ENCODE results near the gene LTBP2. TPM values are rescaled to one million over a fixed set of nuclear protein-coding genes. Genes with fewer than 3 reads are reported as not detected.

LTBP2 gene
- total RNA-seq, 2 experiments from 2014 or later, result 0.10 to 0.31 TPM

- intact Hi-C loops (cut with micrococcal nuclease), result no loop called here
- H3K9me3 Mint-ChIP-seq, result no peaks in the 10 kb centered on the region
- no peak overlapping the region for H3K4me3 Mint-ChIP-seq
- peaks cover 10% of the 10 kb centered on the region for H3K27me3 Mint-ChIP-seq
- no peak for DNase-seq
- no peaks in the 10 kb centered on the region for H3K4me1 Mint-ChIP-seq (ENCODE audit: low read depth)
- H3K27ac Mint-ChIP-seq, result no peak overlapping the region
- CTCF ChIA-PET, result interaction anchor here (1.9 kb wide), 1 partner anchor 23 kb away, joined by 8 read pairs; no protein-coding TSS in a partner anchor
- POLR2A ChIA-PET, result no interaction called here
- H3K36me3 Mint-ChIP-seq, result no peaks in the 10 kb centered on the region
These were observed 23.8 kb upstream of the LTBP2 start for GRCh38 chr14:74635847-74636246.

DNA sequence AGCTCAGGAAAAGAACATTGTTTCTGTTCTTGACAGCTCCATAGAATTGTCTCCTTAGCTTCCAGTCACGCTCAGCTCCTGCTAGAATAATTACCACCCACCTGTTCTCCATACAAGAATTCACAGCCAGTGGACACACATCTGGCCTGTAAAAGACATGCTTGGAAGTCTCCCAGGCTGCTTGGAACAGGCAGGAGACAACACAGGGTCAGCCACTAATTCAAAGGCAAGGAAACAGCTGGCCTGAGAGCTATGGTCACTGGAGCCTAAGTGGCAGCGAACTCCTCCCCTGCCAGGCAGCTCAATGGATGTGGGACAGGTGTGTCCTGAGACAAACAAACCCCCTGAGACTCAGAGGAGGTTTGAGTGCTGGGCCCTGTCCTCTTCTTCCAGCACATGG lies 22.9 kb upstream of the LTBP2 start:
- Mint-ChIP-seq H3K9me3 (no peaks in the 10 kb centered on the region), H3K36me3 (no peaks in the 10 kb centered on the region), H3K27ac (no peak overlapping the region), H3K27me3 (peaks cover 3% of the 10 kb centered on the region), H3K4me3 (no peak overlapping the region), H3K4me1 (ENCODE audit: low read depth) (no peaks in the 10 kb centered on the region)
- POLR2A ChIA-PET, result no interaction called here
- CTCF ChIA-PET, result interaction anchor here (0.5 to 1.2 kb wide), 2 partner anchors 17 to 612 kb away, joined by 3 read pairs; no protein-coding TSS in a partner anchor
- intact Hi-C loops (cut with micrococcal nuclease), result no loop called here
- no peak for DNase-seq

DNA sequence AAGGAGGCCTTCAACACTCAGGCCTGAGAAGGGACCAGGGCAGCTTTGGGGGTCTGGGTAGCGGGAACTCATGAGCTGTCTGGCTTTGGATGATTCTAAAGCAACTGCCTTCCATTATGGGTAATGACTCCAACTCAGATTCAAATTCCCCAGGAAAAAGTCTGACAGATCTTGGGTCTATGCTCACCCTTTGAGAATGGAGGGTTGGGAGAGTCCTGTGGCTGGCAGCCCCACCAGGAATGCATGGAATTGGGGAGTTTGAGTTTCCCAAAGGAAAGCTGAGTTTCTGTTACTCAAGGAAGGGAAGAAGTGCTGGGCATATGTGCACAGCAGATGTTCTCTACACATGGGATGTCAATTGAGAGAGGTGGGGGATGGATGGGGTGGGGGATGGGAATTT lies 22.4 kb upstream of the LTBP2 start:
- Mint-ChIP-seq H3K27ac (no peak overlapping the region), H3K4me1 (ENCODE audit: low read depth) (no peaks in the 10 kb centered on the region), H3K36me3 (no peaks in the 10 kb centered on the region), H3K27me3 (peaks cover 3% of the 10 kb centered on the region), H3K4me3 (no peak overlapping the region), H3K9me3 (no peaks in the 10 kb centered on the region)
- DNase-seq, result no peak
- intact Hi-C loops (cut with micrococcal nuclease), result no loop called here
- CTCF ChIA-PET, result interaction anchor here (0.5 to 1.2 kb wide), 2 partner anchors 16 to 613 kb away, joined by 3 read pairs; no protein-coding TSS in a partner anchor
- POLR2A ChIA-PET, result no interaction called here

DNA sequence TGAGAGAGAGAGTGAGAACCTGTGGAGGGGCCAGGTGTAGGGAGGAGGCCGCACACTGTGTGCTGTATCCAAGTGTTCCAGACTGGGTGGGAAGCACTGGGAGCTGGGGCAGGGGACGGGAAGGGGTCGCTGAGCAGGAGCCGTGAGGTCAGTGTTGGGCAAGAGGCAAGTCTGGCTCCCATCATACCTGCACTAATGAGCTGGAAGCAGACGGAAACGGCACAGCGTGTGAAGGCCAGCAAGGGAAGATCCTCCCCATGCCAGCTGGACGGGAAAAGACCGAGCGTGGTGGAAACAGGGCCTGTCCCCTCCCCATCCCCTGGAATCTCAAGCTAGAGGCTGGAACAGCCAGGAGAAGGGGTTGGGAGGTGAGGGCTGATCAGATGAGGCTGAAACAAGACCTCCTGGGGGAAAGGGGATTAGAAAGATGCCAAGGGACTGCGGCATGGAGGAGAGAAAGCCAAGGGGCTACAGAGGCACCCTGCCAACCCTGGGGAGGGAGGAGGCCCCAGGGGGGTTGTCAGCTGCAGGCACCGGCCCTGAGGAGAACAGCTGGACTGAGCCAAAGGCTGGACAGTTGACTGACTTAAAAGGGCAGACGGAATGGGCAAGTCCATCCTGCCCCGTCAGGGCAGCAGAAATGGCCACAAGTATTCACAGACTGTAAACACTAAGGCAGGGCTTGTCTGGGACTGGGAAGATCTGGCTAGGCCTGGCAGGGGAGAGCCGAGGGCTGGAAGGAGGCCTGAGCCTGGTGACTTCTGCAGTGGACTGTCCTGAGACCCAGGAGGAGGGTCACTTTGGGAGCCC lies 19.0 kb upstream of the LTBP2 start:
- intact Hi-C loops (cut with micrococcal nuclease), result no loop called here
- Mint-ChIP-seq H3K27ac (no peak overlapping the region), H3K4me1 (ENCODE audit: low read depth) (no peaks in the 10 kb centered on the region), H3K36me3 (no peaks in the 10 kb centered on the region), H3K9me3 (no peaks in the 10 kb centered on the region), H3K4me3 (no peak overlapping the region), H3K27me3 (no peaks in the 10 kb centered on the region)
- ChIA-PET CTCF (interaction anchor here (0.9 kb wide), 1 partner anchor 19 kb away, joined by 3 read pairs; the partner anchor contains the start of gene LTBP2), POLR2A (no interaction called here)
- no peak for DNase-seq

DNA sequence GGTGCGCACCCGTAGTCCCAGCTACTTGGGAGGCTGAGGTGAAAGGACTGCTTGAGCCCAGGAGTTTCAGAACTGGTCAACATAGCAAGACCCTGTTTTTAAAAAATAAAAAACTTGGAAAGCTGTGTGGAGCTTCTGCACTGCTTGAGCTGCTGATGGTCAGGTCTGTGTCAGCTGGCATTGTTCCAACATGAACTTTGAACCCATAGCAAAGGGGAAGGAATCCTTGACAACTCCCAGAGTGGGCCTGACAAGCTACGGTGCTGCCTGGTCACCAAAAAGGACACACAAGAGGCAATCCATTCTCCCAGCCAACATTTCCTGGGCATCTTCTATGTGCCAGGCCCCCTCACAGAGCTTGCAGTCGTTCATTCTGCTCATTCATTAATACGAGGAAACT lies 16.4 kb upstream of the LTBP2 start:
- H3K36me3 Mint-ChIP-seq, result no peaks in the 10 kb centered on the region
- H3K4me3 Mint-ChIP-seq, result no peak overlapping the region
- no peak overlapping the region for H3K27ac Mint-ChIP-seq
- H3K4me1 Mint-ChIP-seq (ENCODE audit: low read depth), result no peaks in the 10 kb centered on the region
- no peaks in the 10 kb centered on the region for H3K27me3 Mint-ChIP-seq
- intact Hi-C loops (cut with micrococcal nuclease), result no loop called here
- CTCF ChIA-PET, result interaction anchor here (1.5 to 3.8 kb wide), 2 partner anchors 16 to 20 kb away, joined by 4 to 16 read pairs; partner anchors contain the start of gene LTBP2
- POLR2A ChIA-PET, result no interaction called here
- no peaks in the 10 kb centered on the region for H3K9me3 Mint-ChIP-seq
- no peak for DNase-seq

DNA sequence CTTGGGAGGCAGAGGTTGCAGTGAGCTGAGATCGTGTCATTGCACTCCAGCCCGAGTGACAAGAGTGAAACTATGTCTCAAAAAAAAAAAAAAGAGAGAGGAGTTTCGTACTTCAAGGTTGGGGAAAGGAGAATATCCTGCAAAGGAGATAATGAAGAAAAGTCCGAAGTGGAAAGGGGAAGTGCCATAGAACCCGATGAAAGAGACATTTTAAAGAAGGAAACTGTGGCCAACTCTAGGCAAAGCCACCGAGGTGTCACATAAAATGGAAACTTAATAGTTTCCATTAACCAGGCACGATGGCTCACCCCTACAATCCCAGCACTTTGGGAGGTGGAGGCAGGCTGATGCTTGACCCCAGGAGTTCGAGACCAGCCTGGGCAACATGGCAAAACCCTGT lies 15.0 kb upstream of the LTBP2 start:
- Mint-ChIP-seq H3K27ac (no peak overlapping the region), H3K9me3 (no peaks in the 10 kb centered on the region), H3K4me1 (ENCODE audit: low read depth) (no peaks in the 10 kb centered on the region), H3K36me3 (no peaks in the 10 kb centered on the region), H3K27me3 (no peaks in the 10 kb centered on the region), H3K4me3 (no peak overlapping the region)
- ChIA-PET CTCF (interaction anchor here (3.8 kb wide), 1 partner anchor 15 kb away, joined by 16 read pairs; the partner anchor contains the start of gene LTBP2), POLR2A (no interaction called here)
- intact Hi-C loops (cut with micrococcal nuclease), result no loop called here
- no peak for DNase-seq

DNA sequence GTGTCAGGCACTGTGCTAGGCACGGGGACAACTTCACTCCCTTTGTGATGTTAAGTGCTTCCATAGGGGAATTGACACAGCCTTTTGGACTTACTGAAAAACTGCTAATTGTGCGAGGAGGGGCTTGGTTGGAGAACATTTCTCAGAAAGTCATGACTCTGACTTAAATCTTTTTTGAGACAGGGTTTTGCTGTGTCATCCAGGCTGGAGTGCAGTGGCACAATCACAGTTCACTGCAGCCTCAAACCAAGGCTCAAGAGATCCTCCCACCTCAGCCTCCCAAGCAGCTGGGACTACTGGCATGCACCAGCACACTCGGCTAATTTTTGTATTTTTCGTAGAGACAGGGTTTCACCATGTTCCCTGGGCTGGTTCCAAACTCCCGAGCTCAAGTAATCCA lies 10.2 kb upstream of the LTBP2 start:
- intact Hi-C loops (cut with micrococcal nuclease), result no loop called here
- Mint-ChIP-seq H3K4me1 (ENCODE audit: low read depth) (peaks cover 35% of the 10 kb centered on the region), H3K4me3 (no peak overlapping the region), H3K9me3 (no peaks in the 10 kb centered on the region), H3K27me3 (no peaks in the 10 kb centered on the region), H3K36me3 (no peaks in the 10 kb centered on the region), H3K27ac (no peak overlapping the region)
- CTCF ChIA-PET, result interaction anchor here (5.2 kb wide), 1 partner anchor 11 kb away, joined by 57 read pairs; the partner anchor contains the start of gene LTBP2
- no peak for DNase-seq
- POLR2A ChIA-PET, result no interaction called here

DNA sequence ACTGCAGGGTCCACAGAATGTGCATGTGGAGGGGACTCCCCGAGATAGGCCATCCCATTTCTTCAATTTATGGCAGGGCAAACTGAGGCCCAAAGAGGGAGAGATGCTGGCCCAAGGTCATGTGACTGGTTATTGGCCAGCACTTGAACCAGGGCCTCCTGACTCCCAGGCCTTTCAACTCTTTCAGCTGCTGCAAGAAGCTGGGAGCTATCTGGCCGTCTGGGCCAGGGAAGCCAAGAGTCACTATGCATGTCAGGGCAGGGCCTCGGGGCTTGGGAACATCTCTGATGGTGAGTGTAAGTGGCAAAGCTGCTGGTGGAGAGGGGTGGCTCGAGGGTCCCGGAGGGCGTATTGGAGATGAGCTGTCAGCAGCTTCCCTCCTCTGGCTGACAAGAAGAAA lies 9.5 kb upstream of the LTBP2 start:
- intact Hi-C loops (cut with micrococcal nuclease), result no loop called here
- DNase-seq, result no peak
- H3K27ac Mint-ChIP-seq, result no peak overlapping the region
- H3K9me3 Mint-ChIP-seq, result no peaks in the 10 kb centered on the region
- POLR2A ChIA-PET, result no interaction called here
- H3K4me3 Mint-ChIP-seq, result no peak overlapping the region
- no peaks in the 10 kb centered on the region for H3K27me3 Mint-ChIP-seq
- H3K36me3 Mint-ChIP-seq, result no peaks in the 10 kb centered on the region
- CTCF ChIA-PET, result interaction anchor here (0.6 to 5.2 kb wide), 3 partner anchors 11 to 325 kb away, joined by 3 to 57 read pairs (median 5); partner anchors contain the start of gene LTBP2
- H3K4me1 Mint-ChIP-seq (ENCODE audit: low read depth), result peaks cover 39% of the 10 kb centered on the region

DNA sequence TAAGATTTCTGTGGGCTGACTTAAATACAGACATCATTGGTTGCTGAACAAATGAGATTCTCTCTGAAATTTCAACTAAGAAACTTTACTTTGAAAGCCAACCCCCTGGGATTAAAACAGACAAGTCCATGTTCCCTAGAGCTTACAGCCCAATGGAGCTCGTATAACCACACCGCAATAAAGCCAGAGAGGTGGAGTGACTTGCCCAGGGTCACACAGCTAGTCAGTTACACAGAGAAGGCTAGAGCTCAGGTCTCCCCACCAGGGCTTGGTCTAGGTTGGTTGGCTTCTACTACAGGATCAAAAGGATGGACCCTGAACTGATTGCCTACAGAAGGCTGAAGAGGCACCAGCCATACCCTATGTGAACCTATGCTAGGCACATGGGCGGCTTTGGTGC lies 8.9 kb upstream of the LTBP2 start:
- POLR2A ChIA-PET, result no interaction called here
- Mint-ChIP-seq H3K27ac (no peak overlapping the region), H3K4me1 (ENCODE audit: low read depth) (peaks cover 43% of the 10 kb centered on the region), H3K27me3 (peaks cover 1% of the 10 kb centered on the region), H3K36me3 (no peaks in the 10 kb centered on the region), H3K4me3 (no peak overlapping the region), H3K9me3 (no peaks in the 10 kb centered on the region)
- intact Hi-C loops (cut with micrococcal nuclease), result loop anchor here (1.0 kb wide), 1 partner anchor 49 kb away; no protein-coding TSS in a partner anchor
- DNase-seq, result no peak
- CTCF ChIA-PET, result interaction anchor here (1.0 to 5.2 kb wide), 2 partner anchors 10 to 325 kb away, joined by 3 to 57 read pairs; partner anchors contain the start of gene LTBP2

- intact Hi-C loops (cut with micrococcal nuclease), result loop anchor here (1.0 kb wide), 1 partner anchor 48 kb away; no protein-coding TSS in a partner anchor
These were observed 8.5 kb upstream of the LTBP2 start for GRCh38 chr14:74620497-74620921.

DNA sequence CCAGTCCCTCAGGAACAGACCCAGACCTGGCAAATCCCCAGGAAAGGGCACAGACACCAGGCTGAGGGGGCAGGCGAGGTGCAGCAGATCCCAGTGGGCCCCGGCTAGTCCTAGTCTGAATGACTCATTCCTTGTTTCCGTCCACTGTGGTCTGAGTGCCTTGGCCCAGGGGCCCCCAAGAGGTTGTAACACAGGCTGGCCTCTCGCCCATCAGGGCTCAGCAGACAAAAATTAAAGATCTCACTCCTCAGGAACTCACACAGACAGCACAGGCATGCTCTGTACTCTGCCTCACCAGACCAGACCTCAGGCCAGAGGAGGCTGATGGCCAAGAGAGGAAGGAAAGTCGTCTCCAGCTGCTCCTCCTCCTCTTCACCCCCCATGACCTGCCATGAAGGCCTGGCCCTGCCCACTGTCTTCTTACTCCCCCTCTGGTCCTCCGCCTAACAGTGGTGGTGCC lies 7.7 kb upstream of the LTBP2 start:
- no peak overlapping the region for H3K4me3 Mint-ChIP-seq
- intact Hi-C loops (cut with micrococcal nuclease), result loop anchor here (1.0 to 5.0 kb wide), 5 partner anchors 47 to 221 kb away; partner anchors contain the start of genes AREL1, FCF1, ISCA2 and NPC2
- POLR2A ChIA-PET, result no interaction called here
- H3K4me1 Mint-ChIP-seq (ENCODE audit: low read depth), result peaks cover 56% of the 10 kb centered on the region
- H3K27me3 Mint-ChIP-seq, result peaks cover 1% of the 10 kb centered on the region
- H3K27ac Mint-ChIP-seq, result no peak overlapping the region
- no peaks in the 10 kb centered on the region for H3K36me3 Mint-ChIP-seq
- H3K9me3 Mint-ChIP-seq, result no peaks in the 10 kb centered on the region
- CTCF ChIA-PET, result interaction anchor here (3.2 to 5.2 kb wide), 2 partner anchors 9 to 10 kb away, joined by 44 to 57 read pairs; partner anchors contain the start of gene LTBP2
- DNase-seq, result no peak

More at GRCh38 chr14:74620497-74620921, 8.5 kb upstream of the LTBP2 start:
- Mint-ChIP-seq H3K27ac (peak overlapping the region; percentile 16), H3K36me3 (no peaks in the 10 kb centered on the region), H3K27me3 (peaks cover 1% of the 10 kb centered on the region), H3K4me1 (ENCODE audit: low read depth) (peaks cover 48% of the 10 kb centered on the region), H3K4me3 (peak overlapping the region; percentile 12), H3K9me3 (no peaks in the 10 kb centered on the region)
- ChIA-PET POLR2A (no interaction called here), CTCF (interaction anchor here (1.0 to 5.2 kb wide), 2 partner anchors 10 to 326 kb away, joined by 3 to 57 read pairs; partner anchors contain the start of gene LTBP2)
- DNase-seq, result peak; percentile 70
